Measurements from ENCODE around the gene TGFBRAP1. TPM values are rescaled to one million over a fixed set of nuclear protein-coding genes. Genes with fewer than 3 reads are reported as not detected.

TGFBRAP1 gene
- total and polyA plus RNA-seq, 2 experiments from 2014 or later, result 10.4 to 18.3 TPM

GRCh38 chr2:105215586-105216192 lies 113.8 kb downstream of the TGFBRAP1 start:
- Histone ChIP-seq H3K79me2 (no peaks in the 10 kb centered on the region), H3K36me3 (replicated peaks; ENCODE audit: insufficient read depth, low read depth) (no peaks in the 10 kb centered on the region), H4K20me1 (ENCODE audit: insufficient read depth, poor library complexity, severe bottlenecking) (no peaks in the 10 kb centered on the region), H3K4me1 (ENCODE audit: insufficient read depth) (no peaks in the 10 kb centered on the region), H3K9me3 (ENCODE audit: low read depth) (no peaks in the 10 kb centered on the region), H3K4me3 (no peak overlapping the region), H2AFZ (no peak overlapping the region), H3K27ac (no peak overlapping the region), H3K9me2 (replicated peaks; ENCODE audit: insufficient read depth) (no peaks in the 10 kb centered on the region), H3K27me3 (no peaks in the 10 kb centered on the region), H3K4me2 (no peak overlapping the region)
- TF ChIP-seq EZH2phosphoT487 (IDR thresholded peaks at IDR 0.05; ENCODE audit: low read depth, severe bottlenecking, unreplicated experiment) (no peak), CTCF (IDR thresholded peaks at IDR 0.05; ENCODE audit: poor library complexity) (no peak), EZH2 (IDR thresholded peaks at IDR 0.05; ENCODE audit: borderline replicate concordance) (no peak)
- DNase-seq (ENCODE audit: low spot score), result no peak
- WGBS (ENCODE audit: low lambda C conversion rate, missing lambda C conversion rate), result 66% methylated on average over 5 of the region's 5 CpGs

Other genes with a start within 250 kb of the TGFBRAP1 start
- gene GPR45, start 88.0 kb downstream of the TGFBRAP1 start, total RNA-seq, result not detected in 2 replicates
- gene GPR45, start 88.0 kb downstream of the TGFBRAP1 start, polyA plus RNA-seq, result 0.23 TPM in 1 of 2 replicates, not detected in the other
- 16.3 and 19.6 TPM in 2 replicates for gene C2orf49, start 7.8 kb upstream of the TGFBRAP1 start, total RNA-seq
- 13.5 and 16.9 TPM in 2 replicates for gene C2orf49, start 7.8 kb upstream of the TGFBRAP1 start, polyA plus RNA-seq
- gene FHL2, start 69.3 kb upstream of the TGFBRAP1 start, total RNA-seq, result 17.9 and 19.7 TPM in 2 replicates
- gene FHL2, start 69.3 kb upstream of the TGFBRAP1 start, polyA plus RNA-seq, result 18.8 and 22.3 TPM in 2 replicates

Measured in hepatocyte (in vitro differentiated cells).